Measurements from ENCODE around the gene RANBP3L.
"Not testable (repeated sequence)": the region's sequence is repeated elsewhere in the genome, so short reads cannot be mapped to it uniquely, and the experiment has no call there.

RANBP3L gene

DNA sequence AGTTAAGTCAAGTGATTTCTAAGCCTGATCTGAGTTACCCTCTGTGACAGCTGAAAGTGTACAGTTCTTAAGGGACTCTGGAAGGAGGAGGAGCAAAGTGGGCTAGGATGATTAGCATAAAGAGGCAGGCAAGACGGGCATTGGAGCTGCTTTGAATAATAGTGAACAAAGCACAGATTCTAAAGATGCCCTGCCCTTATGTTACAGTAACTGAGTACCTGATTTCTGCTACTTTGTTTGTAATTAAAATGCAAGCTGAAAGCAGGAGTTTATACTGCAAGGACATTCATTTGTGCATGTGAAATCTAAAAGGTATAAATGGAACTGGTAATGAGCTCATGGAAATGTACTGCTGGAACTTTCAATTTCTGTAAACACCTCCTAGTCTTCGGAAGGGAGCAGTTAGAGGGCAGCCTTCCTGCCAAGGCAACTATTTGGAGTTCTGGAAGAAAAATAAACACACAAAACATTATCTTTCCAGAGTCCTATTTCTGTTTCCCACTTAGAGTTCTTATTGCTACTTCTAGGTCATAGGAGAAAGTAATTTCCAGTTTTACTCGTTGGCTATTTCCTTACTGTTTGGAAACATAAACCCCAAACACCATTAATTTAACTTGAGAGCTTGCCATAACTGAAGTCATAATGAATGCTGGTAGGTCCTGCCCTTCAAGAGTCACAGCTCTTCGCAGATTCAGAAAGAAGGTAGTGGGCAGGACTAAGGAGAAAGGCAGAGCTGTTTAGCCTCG is at the start of gene RANBP3L:
Gene RANBP3L (minus strand): TSS at position 45 of the 746 bp plus-strand sequence. CDS start 486 bp downstream, outside the sequence.
- DNase-seq (ENCODE audit: low read depth), result no peak

DNA sequence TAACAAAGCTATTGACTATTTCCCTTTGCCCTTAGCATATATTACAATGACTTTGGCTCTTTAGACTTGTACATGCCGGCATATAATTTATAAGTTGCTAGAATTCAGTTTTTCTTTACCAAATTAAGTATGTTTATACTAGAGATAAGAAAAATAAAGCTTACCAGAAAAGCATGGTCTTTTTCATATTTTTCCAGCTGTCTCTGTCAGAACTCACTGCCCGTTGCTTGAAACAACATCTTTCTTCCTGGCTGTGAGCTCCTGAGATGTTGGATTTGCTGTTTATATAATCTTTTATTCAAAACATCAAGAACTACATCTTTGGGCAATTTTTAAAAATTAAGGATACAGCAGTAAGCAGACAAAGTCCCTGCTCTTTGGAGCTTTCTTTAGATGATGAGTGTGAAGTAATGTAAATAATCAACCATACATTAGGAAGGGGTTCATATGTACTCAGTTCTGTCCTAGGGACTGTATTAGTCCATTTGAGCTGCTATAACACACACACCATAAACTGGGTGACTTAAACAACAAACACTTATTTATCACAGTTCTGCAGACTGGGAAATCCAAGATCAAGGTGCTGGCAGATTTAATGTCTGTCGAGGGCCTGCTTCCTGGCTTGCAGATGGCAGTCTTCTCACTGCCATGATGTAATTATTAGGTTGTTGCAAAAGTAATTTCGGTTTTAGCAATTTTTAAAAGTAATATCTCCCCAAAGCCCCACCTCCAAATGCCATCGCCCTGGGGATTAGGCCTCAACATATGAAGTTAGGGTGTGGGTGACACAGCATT is 45.4 kb upstream of the RANBP3L start:
- no peak for DNase-seq (ENCODE audit: low read depth)

- DNase-seq (ENCODE audit: low read depth), result no peak
Measured at GRCh38 chr5:36344899-36345298, 43.2 kb upstream of the RANBP3L start.

- DNase-seq (ENCODE audit: low read depth), result not testable (repeated sequence)
Measured at GRCh38 chr5:36341720-36342119, 40.0 kb upstream of the RANBP3L start.

DNA sequence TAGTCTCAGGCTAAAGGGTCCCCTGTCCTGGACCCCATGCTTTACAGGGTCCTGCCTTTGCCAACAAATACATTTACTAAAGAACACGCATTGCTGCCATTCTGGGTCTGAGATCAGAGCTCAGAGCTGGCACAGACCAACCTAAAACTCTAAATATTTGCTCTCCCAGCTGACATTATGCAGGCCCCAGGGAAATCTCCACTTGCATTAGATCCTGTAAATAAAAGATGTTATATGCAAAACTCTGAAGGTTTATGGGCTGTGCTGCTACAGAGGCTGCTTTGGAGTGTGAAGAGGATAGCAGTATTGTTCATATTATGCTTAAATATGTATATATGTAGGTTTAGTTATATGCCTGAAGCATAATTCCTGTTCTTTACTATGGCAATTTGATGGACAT is 35.9 kb upstream of the RANBP3L start:
- no peak for DNase-seq (ENCODE audit: low read depth)

GRCh38 chr5:36334315-36334714 is 32.6 kb upstream of the RANBP3L start:
- DNase-seq (ENCODE audit: low read depth), result no peak

DNA sequence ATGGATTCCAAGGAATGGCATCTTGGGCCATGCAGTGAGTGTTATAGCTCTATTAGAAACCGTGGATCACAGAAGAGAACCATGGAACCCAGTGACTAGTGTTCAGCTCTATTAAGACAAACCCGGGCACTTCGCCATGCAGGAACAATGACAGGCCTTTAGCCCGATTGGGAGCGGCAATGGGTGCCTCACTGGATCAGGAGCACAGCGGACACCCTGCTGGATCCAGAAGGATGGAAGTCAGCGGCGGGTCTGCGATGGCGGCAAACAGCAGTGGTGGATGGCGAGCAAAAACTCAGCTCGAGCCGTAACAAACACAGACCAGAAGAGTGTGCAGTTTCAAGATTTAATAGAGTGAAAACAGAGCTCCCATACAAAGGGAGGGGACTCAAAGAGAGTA is 31.0 kb upstream of the RANBP3L start:
- DNase-seq (ENCODE audit: low read depth), result not testable (repeated sequence)

- DNase-seq (ENCODE audit: low read depth), result no peak
Measured at GRCh38 chr5:36325196-36325595, 23.5 kb upstream of the RANBP3L start.

DNA sequence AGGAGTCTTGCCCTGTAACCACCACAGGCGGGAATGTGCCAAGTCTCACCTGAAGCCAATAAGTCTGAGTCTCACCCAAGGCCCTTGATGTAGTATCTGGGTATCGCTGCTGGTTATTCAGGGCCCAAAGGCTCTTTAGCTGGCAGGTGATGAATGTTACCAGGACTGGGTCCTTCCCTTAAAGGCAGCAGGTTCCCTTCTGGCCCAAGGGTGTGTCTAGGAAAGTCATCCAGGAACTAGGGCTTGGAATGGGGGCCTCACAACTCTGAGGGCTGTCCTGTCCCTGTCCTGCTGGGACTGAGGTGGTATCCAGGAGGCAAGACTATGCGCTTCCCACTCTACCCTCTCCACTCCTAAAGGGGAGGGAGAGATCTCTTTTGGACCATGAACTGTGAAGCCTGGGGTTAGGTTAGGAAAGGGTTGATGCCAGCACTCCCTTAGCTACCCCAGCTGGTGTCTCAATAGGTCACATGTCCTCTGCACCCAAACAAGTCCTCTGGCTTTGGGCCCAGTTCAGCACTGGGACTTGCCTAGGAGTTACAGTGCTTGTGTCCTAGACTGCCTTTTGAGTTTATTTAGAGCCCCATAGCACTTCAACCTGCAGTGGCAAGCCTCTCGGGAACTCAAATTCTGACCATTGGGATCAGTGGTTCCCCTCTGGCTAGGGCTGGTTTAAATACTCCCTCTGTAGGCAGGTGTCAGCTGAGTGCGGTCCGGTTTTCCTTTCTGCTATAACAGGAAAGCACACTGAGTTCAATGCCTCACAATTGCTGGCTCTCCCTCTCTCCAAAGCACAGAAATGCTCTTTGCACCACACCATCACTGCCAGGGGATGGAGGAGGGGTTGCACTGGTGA is 22.5 kb upstream of the RANBP3L start:
- DNase-seq (ENCODE audit: low read depth), result no peak

GRCh38 chr5:36312953-36313672 is 11.4 kb upstream of the RANBP3L start:
- DNase-seq (ENCODE audit: low read depth), result no peak

- DNase-seq (ENCODE audit: low read depth), result no peak
Measured at GRCh38 chr5:36311956-36312355, 10.3 kb upstream of the RANBP3L start.

GRCh38 chr5:36310138-36310537 is 8.4 kb upstream of the RANBP3L start:
- no peak for DNase-seq (ENCODE audit: low read depth)

DNA sequence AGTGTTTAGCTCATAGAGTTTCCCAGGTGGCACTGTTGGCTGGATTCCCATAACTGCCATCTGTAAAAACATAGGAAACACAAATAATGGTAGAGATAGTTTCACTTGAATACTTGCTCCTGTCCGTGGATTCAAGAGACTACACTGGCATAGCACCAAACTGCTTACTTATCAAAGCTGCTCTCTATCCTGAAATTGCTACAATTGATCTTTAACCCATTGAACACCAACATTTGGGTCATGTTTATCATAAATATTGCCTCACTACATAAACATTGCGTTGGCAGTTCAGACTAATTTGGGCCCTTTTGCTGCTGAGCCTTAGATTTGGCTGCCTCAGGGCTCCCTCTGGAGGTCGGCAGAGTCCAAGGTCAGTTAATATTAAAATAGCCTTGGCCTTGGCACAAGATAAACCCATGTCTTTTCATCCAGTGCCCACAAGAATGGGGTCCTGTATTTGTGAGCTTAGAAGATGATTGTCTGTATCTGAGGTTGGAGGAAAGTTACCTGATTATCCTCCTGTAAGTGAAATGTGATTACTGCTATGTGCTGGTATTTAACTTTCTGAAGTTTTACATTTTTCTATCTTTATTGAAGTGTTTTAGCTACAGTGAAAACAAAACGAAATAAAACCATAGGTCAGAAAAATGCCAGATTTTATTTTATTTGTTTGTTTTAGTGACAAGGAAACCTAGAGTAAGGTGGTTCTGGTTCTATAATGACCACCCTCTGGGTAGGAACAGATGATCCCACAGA is 4.0 kb upstream of the RANBP3L start:
- no peak for DNase-seq (ENCODE audit: low read depth)

GRCh38 chr5:36304095-36304805 is 2.5 kb upstream of the RANBP3L start:
- DNase-seq (ENCODE audit: low read depth), result no peak

- no peak for DNase-seq (ENCODE audit: low read depth)
Measured at GRCh38 chr5:36300927-36301540, 668 bp downstream of the RANBP3L start.

DNA sequence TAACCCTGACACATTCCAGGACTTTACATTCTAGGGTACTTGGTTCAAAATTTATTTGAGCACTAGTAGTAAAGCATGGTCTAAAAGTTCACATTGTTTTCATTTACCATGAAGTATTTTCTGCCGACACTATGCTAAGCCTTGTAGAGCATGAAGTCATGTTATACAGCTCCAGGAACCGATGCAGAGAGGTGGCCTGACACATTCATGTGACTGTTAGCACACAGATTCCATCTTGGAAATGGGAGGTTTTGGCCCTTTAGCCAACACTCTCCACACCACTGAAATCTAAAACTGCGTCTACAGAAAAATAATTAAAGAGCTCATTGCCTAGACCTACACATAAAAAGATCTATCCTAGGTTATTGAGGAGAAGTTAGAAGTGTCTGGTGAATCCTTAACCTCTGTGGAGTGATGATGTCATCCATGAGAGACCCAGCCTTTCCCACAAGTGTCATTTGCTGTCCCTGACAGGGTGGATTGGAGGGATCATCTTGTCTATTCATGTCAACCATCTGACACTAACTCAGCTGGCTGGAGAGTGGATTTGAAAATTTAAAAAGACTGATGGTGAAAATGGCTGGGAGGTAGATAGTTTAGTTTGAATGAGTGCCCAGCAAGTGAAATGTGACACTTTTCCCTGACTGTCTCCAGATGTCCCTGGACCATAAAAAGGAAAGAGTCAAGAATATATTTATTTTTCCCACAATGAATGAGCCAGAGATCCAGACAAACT is 1.3 kb downstream of the RANBP3L start:
- no peak for DNase-seq (ENCODE audit: low read depth)

- no peak for DNase-seq (ENCODE audit: low read depth)
Measured at GRCh38 chr5:36298552-36298951, 3.1 kb downstream of the RANBP3L start.

- DNase-seq (ENCODE audit: low read depth), result no peak
Measured at GRCh38 chr5:36297653-36298052, 4.0 kb downstream of the RANBP3L start.

Data from T-helper 22 cell (primary cell).